NOMO-1 (cell line): Measurements from ENCODE around the gene MAST2.
"Not testable (repeated sequence)": the region's sequence is repeated elsewhere in the genome, so short reads cannot be mapped to it uniquely, and the experiment has no call there.

Experiments
- DNase-seq, 2 experiments: peaks; one replicate each; lab custom pipeline; 2025; ENCODE audit not compliant: unreplicated experiment in 2 of 2; lab: John Stamatoyannopoulos, UW

Gene MAST2

GRCh38 chr1:45809761-45810160 is 6.3 kb downstream of the MAST2 start:
- DNase-seq: no peak

- no peak for DNase-seq
Observed at GRCh38 chr1:45814776-45815175, 11.4 kb downstream of the MAST2 start.

- DNase-seq: no peak
Observed at GRCh38 chr1:45815667-45816458, 12.5 kb downstream of the MAST2 start.

- peak; percentile 1 to 51 for DNase-seq
Observed at GRCh38 chr1:45820173-45820572, 16.8 kb downstream of the MAST2 start.

GRCh38 chr1:45820788-45821187 is 17.4 kb downstream of the MAST2 start:
- peak; percentile 7 to 12 for DNase-seq

GRCh38 chr1:45822644-45823043 is 19.2 kb downstream of the MAST2 start:
- DNase-seq: no peak

- DNase-seq: no peak
Observed at GRCh38 chr1:45824607-45825006, 21.2 kb downstream of the MAST2 start.

GRCh38 chr1:45827256-45827655 is 23.8 kb downstream of the MAST2 start:
- DNase-seq: no peak

- no peak for DNase-seq
Observed at GRCh38 chr1:45828841-45829240, 25.4 kb downstream of the MAST2 start.

- no peak for DNase-seq
Observed at GRCh38 chr1:45833361-45833760, 29.9 kb downstream of the MAST2 start.

- DNase-seq: no peak
Observed at GRCh38 chr1:45834689-45835088, 31.3 kb downstream of the MAST2 start.

- no peak for DNase-seq
Observed at GRCh38 chr1:45836451-45836850, 33.0 kb downstream of the MAST2 start.

- not testable (repeated sequence) for DNase-seq
Observed at GRCh38 chr1:45836861-45837260, 33.4 kb downstream of the MAST2 start.

- not testable (repeated sequence) for DNase-seq
Observed at GRCh38 chr1:45838322-45838721, 34.9 kb downstream of the MAST2 start.

- no peak for DNase-seq
Observed at GRCh38 chr1:45840704-45841103, 37.3 kb downstream of the MAST2 start.

GRCh38 chr1:45842786-45843185 is 39.4 kb downstream of the MAST2 start:
- DNase-seq: no peak

- peak in 1 of 2 experiments; percentile 72 for DNase-seq
Observed at GRCh38 chr1:45843474-45843905, 40.1 kb downstream of the MAST2 start.

GRCh38 chr1:45844000-45844399 is 40.6 kb downstream of the MAST2 start:
- not testable (repeated sequence) for DNase-seq

GRCh38 chr1:45846931-45847330 is 43.5 kb downstream of the MAST2 start:
- DNase-seq: no peak

GRCh38 chr1:45848097-45848496 is 44.7 kb downstream of the MAST2 start:
- no peak for DNase-seq

- no peak for DNase-seq
Observed at GRCh38 chr1:45848714-45849113, 45.3 kb downstream of the MAST2 start.

GRCh38 chr1:45850017-45850416 is 46.6 kb downstream of the MAST2 start:
- no peak for DNase-seq

- no peak for DNase-seq
Observed at GRCh38 chr1:45854724-45855123, 51.3 kb downstream of the MAST2 start.
